AG09309 (cell line): ENCODE results near the gene PATE2.

ENCODE experiments used
- DNase-seq: peaks from one replicate; pipeline ENCODE4 v3.0.0-alpha.2; 2010; ENCODE audit warnings: low read depth
- H3K4me3 ChIP-seq: 2 replicates; pipeline ENCODE4 v1.5.1; 2011; ENCODE audit warnings: mild to moderate bottlenecking, low read depth, low read length, moderate library complexity; ENCODE audit not compliant: control insufficient read depth
- CTCF ChIP-seq: IDR thresholded peaks from 2 replicates; pipeline ENCODE4 v1.5.1; 2011; ENCODE audit warnings: mild to moderate bottlenecking, low read depth, low read length, inconsistent platforms; ENCODE audit not compliant: insufficient read depth, control insufficient read depth; ENCODE audit errors: missing control alignments

PATE2 gene

GRCh38 chr11:125766251-125766650 is 12.4 kb downstream of the PATE2 start:
- TF ChIP-seq CTCF = no peak
- DNase-seq = no peak
- H3K4me3 ChIP-seq = no peak overlapping the region

GRCh38 chr11:125763483-125763882 is 15.1 kb downstream of the PATE2 start:
- no peak for TF ChIP-seq CTCF
- no peak for DNase-seq
- no peak overlapping the region for H3K4me3 ChIP-seq

- no peak for DNase-seq
- no peak for TF ChIP-seq CTCF
These were observed 16.2 kb downstream of the PATE2 start for GRCh38 chr11:125762445-125762844.

GRCh38 chr11:125756050-125756449 is 22.6 kb downstream of the PATE2 start:
- H3K4me3 ChIP-seq = no peak overlapping the region
- TF ChIP-seq CTCF = no peak
- DNase-seq = no peak

More at GRCh38 chr11:125762445-125762844, 16.2 kb downstream of the PATE2 start:
- H3K4me3 ChIP-seq = no peak overlapping the region

- TF ChIP-seq CTCF = no peak
- DNase-seq = no peak
- no peak overlapping the region for H3K4me3 ChIP-seq
These were observed 28.0 kb downstream of the PATE2 start for GRCh38 chr11:125750629-125751028.

GRCh38 chr11:125745979-125746378 is 32.6 kb downstream of the PATE2 start, which contains the start of gene PATE1:
PATE1 (plus strand) TSS chr11:125746279; CDS start chr11:125746305, 26 bp downstream.
- TF ChIP-seq CTCF = no peak
- DNase-seq = no peak
- no peak within 1 kb of the TSS for H3K4me3 ChIP-seq

GRCh38 chr11:125743681-125744080 is 34.9 kb downstream of the PATE2 start:
- no peak for TF ChIP-seq CTCF
- no peak for DNase-seq
- no peak overlapping the region for H3K4me3 ChIP-seq
